RPMI7951 (cell line): Measurements from ENCODE around the gene ANKRD28. TPM values are rescaled to one million over a fixed set of nuclear protein-coding genes. Genes with fewer than 3 reads are reported as not detected.
A peak's percentile ranks its signal among the peaks of the same experiment; 100 is the strongest.
"Not testable (repeated sequence)": the region's sequence is repeated elsewhere in the genome, so short reads cannot be mapped to it uniquely, and the experiment has no call there.

Experiments
- DNase-seq: peaks from one replicate; pipeline ENCODE4 v3.0.0-alpha.2; 2012; ENCODE audit warnings: low read depth
- total RNA-seq: library from RNA; depleted of rRNA; stranded (reverse); fragments of >200 nt; shearing (Covaris generic); gene quantifications from 2 replicates; pipeline ENCODE4 v1.2.3, GENCODE V29; 2014; rRNA removed

ANKRD28 gene
- total RNA-seq = 82.4 and 96.8 TPM in 2 replicates

- peak; percentile 97 for DNase-seq
Measured at GRCh38 chr3:15797642-15798303, at the start of gene ANKRD28. Gene ANKRD28 (minus strand): TSS chr3:15797979. CDS start chr3:15796521, 1,458 bp downstream.

- no peak for DNase-seq
Measured at GRCh38 chr3:15847239-15847638, 49.5 kb upstream of the ANKRD28 start.

- DNase-seq = no peak
Measured at GRCh38 chr3:15846606-15847005, 48.8 kb upstream of the ANKRD28 start.

GRCh38 chr3:15845475-15845874 lies 47.7 kb upstream of the ANKRD28 start:
- DNase-seq = no peak

- DNase-seq = no peak
Measured at GRCh38 chr3:15844889-15845288, 47.1 kb upstream of the ANKRD28 start.

GRCh38 chr3:15841091-15841973 lies 43.6 kb upstream of the ANKRD28 start:
- not testable (repeated sequence) for DNase-seq

GRCh38 chr3:15839568-15839967 lies 41.8 kb upstream of the ANKRD28 start:
- DNase-seq = no peak

GRCh38 chr3:15831927-15832326 lies 34.1 kb upstream of the ANKRD28 start:
- no peak for DNase-seq

- no peak for DNase-seq
Measured at GRCh38 chr3:15825016-15825415, 27.2 kb upstream of the ANKRD28 start.

- DNase-seq = no peak
Measured at GRCh38 chr3:15823092-15823491, 25.3 kb upstream of the ANKRD28 start.

GRCh38 chr3:15822281-15822680 lies 24.5 kb upstream of the ANKRD28 start:
- DNase-seq = no peak

- DNase-seq = peak; percentile 37
Measured at GRCh38 chr3:15820911-15821310, 23.1 kb upstream of the ANKRD28 start.

GRCh38 chr3:15819576-15819975 lies 21.8 kb upstream of the ANKRD28 start:
- no peak for DNase-seq

GRCh38 chr3:15819043-15819442 lies 21.3 kb upstream of the ANKRD28 start:
- no peak for DNase-seq

GRCh38 chr3:15815696-15816095 lies 17.9 kb upstream of the ANKRD28 start:
- peak; percentile 71 for DNase-seq

- not testable (repeated sequence) for DNase-seq
Measured at GRCh38 chr3:15813079-15813478, 15.3 kb upstream of the ANKRD28 start.

- DNase-seq = peak; percentile 40
Measured at GRCh38 chr3:15812183-15812582, 14.4 kb upstream of the ANKRD28 start.

- no peak for DNase-seq
Measured at GRCh38 chr3:15810702-15811101, 12.9 kb upstream of the ANKRD28 start.

- no peak for DNase-seq
Measured at GRCh38 chr3:15809313-15809712, 11.5 kb upstream of the ANKRD28 start.

- no peak for DNase-seq
Measured at GRCh38 chr3:15808679-15809310, 11.0 kb upstream of the ANKRD28 start.

- peak; percentile 72 for DNase-seq
Measured at GRCh38 chr3:15805756-15806266, 8.0 kb upstream of the ANKRD28 start.

- peak; percentile 47 for DNase-seq
Measured at GRCh38 chr3:15804553-15805095, 6.8 kb upstream of the ANKRD28 start.
